ENCODE measurements around the gene ADAMTSL2.

DNA sequence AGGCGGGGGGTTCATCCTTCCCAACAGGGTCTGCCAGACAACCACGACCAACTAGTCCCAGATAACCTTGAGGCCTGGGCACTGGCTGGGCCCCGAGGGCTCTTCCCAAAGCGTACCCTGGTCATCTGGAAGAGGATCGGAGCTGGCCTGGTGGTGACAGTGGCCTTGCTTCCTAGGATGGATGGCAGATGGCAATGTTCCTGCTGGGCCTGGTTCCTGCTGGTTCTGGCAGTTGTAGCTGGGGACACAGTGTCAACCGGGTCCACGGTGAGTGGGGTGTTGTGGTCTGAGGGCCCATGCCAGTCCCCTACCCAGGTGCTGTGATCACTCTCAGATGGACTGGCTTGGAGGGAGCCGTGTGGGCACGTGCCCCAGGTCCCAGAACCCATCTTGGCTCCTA, 2.0 kb downstream of the ADAMTSL2 start:
- TF ChIP-seq, protein P1, sequence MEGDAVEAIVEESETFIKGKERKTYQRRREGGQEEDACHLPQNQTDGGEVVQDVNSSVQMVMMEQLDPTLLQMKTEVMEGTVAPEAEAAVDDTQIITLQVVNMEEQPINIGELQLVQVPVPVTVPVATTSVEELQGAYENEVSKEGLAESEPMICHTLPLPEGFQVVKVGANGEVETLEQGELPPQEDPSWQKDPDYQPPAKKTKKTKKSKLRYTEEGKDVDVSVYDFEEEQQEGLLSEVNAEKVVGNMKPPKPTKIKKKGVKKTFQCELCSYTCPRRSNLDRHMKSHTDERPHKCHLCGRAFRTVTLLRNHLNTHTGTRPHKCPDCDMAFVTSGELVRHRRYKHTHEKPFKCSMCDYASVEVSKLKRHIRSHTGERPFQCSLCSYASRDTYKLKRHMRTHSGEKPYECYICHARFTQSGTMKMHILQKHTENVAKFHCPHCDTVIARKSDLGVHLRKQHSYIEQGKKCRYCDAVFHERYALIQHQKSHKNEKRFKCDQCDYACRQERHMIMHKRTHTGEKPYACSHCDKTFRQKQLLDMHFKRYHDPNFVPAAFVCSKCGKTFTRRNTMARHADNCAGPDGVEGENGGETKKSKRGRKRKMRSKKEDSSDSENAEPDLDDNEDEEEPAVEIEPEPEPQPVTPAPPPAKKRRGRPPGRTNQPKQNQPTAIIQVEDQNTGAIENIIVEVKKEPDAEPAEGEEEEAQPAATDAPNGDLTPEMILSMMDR (IDR thresholded peaks at IDR 0.05; ENCODE audit: low read depth, low read length, missing input control) = no peak
- TF ChIP-seq, protein P2, sequence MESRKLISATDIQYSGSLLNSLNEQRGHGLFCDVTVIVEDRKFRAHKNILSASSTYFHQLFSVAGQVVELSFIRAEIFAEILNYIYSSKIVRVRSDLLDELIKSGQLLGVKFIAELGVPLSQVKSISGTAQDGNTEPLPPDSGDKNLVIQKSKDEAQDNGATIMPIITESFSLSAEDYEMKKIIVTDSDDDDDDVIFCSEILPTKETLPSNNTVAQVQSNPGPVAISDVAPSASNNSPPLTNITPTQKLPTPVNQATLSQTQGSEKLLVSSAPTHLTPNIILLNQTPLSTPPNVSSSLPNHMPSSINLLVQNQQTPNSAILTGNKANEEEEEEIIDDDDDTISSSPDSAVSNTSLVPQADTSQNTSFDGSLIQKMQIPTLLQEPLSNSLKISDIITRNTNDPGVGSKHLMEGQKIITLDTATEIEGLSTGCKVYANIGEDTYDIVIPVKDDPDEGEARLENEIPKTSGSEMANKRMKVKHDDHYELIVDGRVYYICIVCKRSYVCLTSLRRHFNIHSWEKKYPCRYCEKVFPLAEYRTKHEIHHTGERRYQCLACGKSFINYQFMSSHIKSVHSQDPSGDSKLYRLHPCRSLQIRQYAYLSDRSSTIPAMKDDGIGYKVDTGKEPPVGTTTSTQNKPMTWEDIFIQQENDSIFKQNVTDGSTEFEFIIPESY (IDR thresholded peaks at IDR 0.05) = no peak
- TF ChIP-seq RAD21 (IDR thresholded peaks at IDR 0.05) = no peak
- TF ChIP-seq, protein P3, sequence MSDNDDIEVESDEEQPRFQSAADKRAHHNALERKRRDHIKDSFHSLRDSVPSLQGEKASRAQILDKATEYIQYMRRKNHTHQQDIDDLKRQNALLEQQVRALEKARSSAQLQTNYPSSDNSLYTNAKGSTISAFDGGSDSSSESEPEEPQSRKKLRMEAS (IDR thresholded peaks at IDR 0.05) = no peak
- no peak for TF ChIP-seq GABPA (IDR thresholded peaks at IDR 0.05 in 1 of 2, conservative IDR thresholded peaks at IDR 0.05 in 1 of 2)
- no peak for TF ChIP-seq FOXA1 (IDR thresholded peaks at IDR 0.05)
- TF ChIP-seq RXRA (IDR thresholded peaks at IDR 0.05) = no peak
- TF ChIP-seq, protein P4, sequence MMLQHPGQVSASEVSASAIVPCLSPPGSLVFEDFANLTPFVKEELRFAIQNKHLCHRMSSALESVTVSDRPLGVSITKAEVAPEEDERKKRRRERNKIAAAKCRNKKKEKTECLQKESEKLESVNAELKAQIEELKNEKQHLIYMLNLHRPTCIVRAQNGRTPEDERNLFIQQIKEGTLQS (IDR thresholded peaks at IDR 0.05) = no peak
- no peak for TF ChIP-seq HNF4A (conservative IDR thresholded peaks at IDR 0.05)
- no peak for TF ChIP-seq YY1 (IDR thresholded peaks at IDR 0.05)
- TF ChIP-seq NR2F2 (IDR thresholded peaks at IDR 0.05) = no peak
